ENCODE data around the gene RNF32.
"Not testable (repeated sequence)": the region's sequence is repeated elsewhere in the genome, so short reads cannot be mapped to it uniquely, and the experiment has no call there.

DNA sequence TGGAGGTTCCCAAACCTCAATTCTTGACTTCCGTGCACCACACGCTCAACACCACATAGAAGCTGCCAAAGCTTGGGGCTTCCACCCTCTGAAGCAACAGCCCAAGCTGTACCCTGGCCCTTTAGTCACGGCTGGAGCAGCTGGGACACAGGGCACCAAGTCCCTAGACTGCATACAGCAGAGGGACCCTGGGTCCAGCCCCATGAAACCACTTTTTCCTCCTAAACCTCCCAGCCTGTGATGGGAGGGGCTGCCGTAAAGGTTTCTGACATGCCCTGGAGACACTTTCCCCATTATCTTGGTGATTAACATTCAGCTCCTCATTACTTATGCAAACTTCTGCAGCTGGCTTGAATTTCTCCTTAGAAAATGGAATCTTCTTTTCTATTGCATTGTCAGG is 57.9 kb downstream of the RNF32 start:
- TF ChIP-seq NONO (IDR thresholded peaks at IDR 0.05); NONO (CRISPR knock-in tag; conservative IDR thresholded peaks at IDR 0.05); EP300 (IDR thresholded peaks at IDR 0.05; ENCODE audit: low read depth in 2 of 2, low read length in 2 of 2); EP300 (CRISPR knock-in tag; IDR thresholded peaks at IDR 0.05; ENCODE audit: borderline replicate concordance); POLR2AphosphoS5 (IDR thresholded peaks at IDR 0.05; ENCODE audit: low read depth, low read length); POLR2A (IDR thresholded peaks at IDR 0.05; ENCODE audit: insufficient read depth in 1 of 2, low read depth in 2 of 2, low read length in 2 of 2); SMC3 (IDR thresholded peaks at IDR 0.05; ENCODE audit: low read length); ZNF552 (CRISPR knock-in tag; IDR thresholded peaks at IDR 0.05; ENCODE audit: borderline replicate concordance): not testable (repeated sequence)
- TF ChIP-seq, protein P1, sequence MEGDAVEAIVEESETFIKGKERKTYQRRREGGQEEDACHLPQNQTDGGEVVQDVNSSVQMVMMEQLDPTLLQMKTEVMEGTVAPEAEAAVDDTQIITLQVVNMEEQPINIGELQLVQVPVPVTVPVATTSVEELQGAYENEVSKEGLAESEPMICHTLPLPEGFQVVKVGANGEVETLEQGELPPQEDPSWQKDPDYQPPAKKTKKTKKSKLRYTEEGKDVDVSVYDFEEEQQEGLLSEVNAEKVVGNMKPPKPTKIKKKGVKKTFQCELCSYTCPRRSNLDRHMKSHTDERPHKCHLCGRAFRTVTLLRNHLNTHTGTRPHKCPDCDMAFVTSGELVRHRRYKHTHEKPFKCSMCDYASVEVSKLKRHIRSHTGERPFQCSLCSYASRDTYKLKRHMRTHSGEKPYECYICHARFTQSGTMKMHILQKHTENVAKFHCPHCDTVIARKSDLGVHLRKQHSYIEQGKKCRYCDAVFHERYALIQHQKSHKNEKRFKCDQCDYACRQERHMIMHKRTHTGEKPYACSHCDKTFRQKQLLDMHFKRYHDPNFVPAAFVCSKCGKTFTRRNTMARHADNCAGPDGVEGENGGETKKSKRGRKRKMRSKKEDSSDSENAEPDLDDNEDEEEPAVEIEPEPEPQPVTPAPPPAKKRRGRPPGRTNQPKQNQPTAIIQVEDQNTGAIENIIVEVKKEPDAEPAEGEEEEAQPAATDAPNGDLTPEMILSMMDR (CRISPR knock-in tag; IDR thresholded peaks at IDR 0.05), result not testable (repeated sequence)

All from HepG2 (cell line).